GM11168 (cell line): ENCODE data around the gene GRID2.

Experiments used
- in situ Hi-C: fragments of 300-500 bp; cut with MboI; formaldehyde crosslinking; loops from one replicate; pipeline ENCODE4 v1.12.0; 2022; ENCODE audit warnings: low sequenced_read_pairs; ENCODE audit not compliant: unreplicated experiment

Gene GRID2

GRCh38 chr4:93810340-93810992 is 1506.7 kb downstream of the GRID2 start:
- in situ Hi-C loops = no loop called here

DNA sequence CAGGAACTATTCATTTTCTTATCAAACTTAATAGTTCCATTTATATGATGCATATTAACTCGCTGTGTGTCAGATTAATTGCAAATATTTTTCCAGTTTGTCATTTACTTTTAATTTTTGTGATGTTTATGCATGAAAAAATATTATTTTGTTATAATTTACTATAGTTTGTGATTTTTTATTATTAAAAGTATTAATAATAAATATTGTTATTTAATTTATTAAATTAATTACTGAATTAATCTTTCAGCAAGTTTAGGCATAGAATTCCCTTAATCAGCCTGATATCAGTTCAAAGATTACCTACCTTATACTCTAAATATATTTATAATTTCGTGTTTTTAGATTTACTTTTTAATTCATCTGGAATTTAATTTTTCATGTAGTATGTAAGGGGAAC is 1509.3 kb downstream of the GRID2 start:
- in situ Hi-C loops = no loop called here

DNA sequence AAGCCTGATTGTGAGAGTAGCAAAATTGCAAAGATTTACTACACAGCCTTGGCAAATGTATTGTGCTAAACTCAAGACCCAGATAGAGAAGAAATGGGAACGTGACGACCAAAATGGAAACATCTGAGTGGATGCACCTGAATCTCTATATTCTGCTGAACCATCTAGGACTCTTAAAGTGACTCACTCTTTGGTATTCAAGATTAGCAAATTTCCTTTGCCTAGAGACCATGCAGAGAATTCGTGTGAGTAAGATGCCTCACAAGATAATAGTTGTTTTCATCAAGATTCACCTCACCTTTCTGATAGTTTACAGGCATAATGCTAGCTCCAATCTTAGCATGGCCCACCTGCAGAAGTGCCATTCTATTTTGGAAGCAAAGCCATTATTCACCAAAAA is 1510.4 kb downstream of the GRID2 start:
- in situ Hi-C loops = no loop called here

DNA sequence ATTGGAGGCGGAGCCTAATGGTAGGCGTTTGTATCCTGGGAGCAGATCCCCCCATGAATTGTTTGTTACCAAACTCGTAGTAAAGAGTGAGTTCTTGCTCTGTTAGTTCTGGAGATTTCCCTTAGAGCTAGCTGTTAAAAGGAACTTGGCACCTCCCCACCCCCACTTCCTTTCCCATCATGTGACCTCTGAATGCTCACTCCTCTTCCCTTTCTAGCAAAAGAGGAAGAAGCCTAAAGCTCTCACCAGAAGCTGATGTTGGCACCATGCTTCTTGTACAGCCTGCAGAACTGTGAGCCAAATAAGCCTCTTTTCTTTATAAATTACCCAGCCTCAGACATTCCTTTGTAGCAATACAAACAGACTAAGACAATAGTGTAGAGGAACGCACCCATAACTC is 1511.0 kb downstream of the GRID2 start:
- in situ Hi-C loops = no loop called here
